GM11168 (cell line): ENCODE data around the gene HIRIP3.

Experiments
- in situ Hi-C: fragments of 300-500 bp; cut with MboI; formaldehyde crosslinking; loops from one replicate; pipeline ENCODE4 v1.12.0; 2022; ENCODE audit warnings: low sequenced_read_pairs; ENCODE audit not compliant: unreplicated experiment

HIRIP3 gene

GRCh38 chr16:30002614-30003346, 7.4 kb upstream of the HIRIP3 start:
- in situ Hi-C loops = no loop called here

GRCh38 chr16:30000735-30001631, 5.6 kb upstream of the HIRIP3 start:
- in situ Hi-C loops = no loop called here

GRCh38 chr16:29999605-30000004, 4.2 kb upstream of the HIRIP3 start:
- in situ Hi-C loops = no loop called here

GRCh38 chr16:29996766-29997250, 1.4 kb upstream of the HIRIP3 start:
- in situ Hi-C loops = no loop called here

- in situ Hi-C loops = no loop called here
These were observed 721 bp upstream of the HIRIP3 start, which contains the start of gene INO80E for GRCh38 chr16:29995911-29996765. TSS of gene INO80E (plus strand) at chr16:29996241. CDS start at chr16:29996311, 70 bp downstream.

GRCh38 chr16:29994600-29995323, 655 bp downstream of the HIRIP3 start:
- in situ Hi-C loops = no loop called here

GRCh38 chr16:29993903-29994599, 1.4 kb downstream of the HIRIP3 start:
- in situ Hi-C loops = no loop called here

- in situ Hi-C loops = no loop called here
These were observed 2.1 kb downstream of the HIRIP3 start for GRCh38 chr16:29993191-29993902.

GRCh38 chr16:29992344-29992967, 3.0 kb downstream of the HIRIP3 start:
- in situ Hi-C loops = no loop called here

- in situ Hi-C loops = no loop called here
These were observed 3.9 kb downstream of the HIRIP3 start for GRCh38 chr16:29991571-29991904.

- in situ Hi-C loops = no loop called here
These were observed 4.4 kb downstream of the HIRIP3 start for GRCh38 chr16:29990883-29991570.

- in situ Hi-C loops = no loop called here
These were observed 5.4 kb downstream of the HIRIP3 start for GRCh38 chr16:29990034-29990433.

- in situ Hi-C loops = no loop called here
These were observed 6.1 kb downstream of the HIRIP3 start for GRCh38 chr16:29989111-29989858.

GRCh38 chr16:29988346-29989075, 6.9 kb downstream of the HIRIP3 start:
- in situ Hi-C loops = no loop called here

GRCh38 chr16:29987371-29988085, 7.9 kb downstream of the HIRIP3 start:
- in situ Hi-C loops = no loop called here

GRCh38 chr16:29986931-29987330, 8.5 kb downstream of the HIRIP3 start:
- in situ Hi-C loops = no loop called here
